ENCODE data around the gene BDKRB2.

GRCh38 chr14:96233661-96234060, 29.0 kb downstream of the BDKRB2 start:
- no peak for TF ChIP-seq CTCF (IDR thresholded peaks at IDR 0.05)
- TF ChIP-seq POLR2A (IDR thresholded peaks at IDR 0.05) = no peak
- TF ChIP-seq POLR2AphosphoS5 (IDR thresholded peaks at IDR 0.05; ENCODE audit: insufficient read depth in 1 of 2, low read depth in 1 of 2) = no peak

All from vagina (tissue), 2 donors.